Measurements from ENCODE around the gene HEY2. TPM values are rescaled to one million over a fixed set of nuclear protein-coding genes. Genes with fewer than 3 reads are reported as not detected.

HEY2 gene
- total RNA-seq, 1 experiment from 2014 or later: 6.6 TPM

DNA sequence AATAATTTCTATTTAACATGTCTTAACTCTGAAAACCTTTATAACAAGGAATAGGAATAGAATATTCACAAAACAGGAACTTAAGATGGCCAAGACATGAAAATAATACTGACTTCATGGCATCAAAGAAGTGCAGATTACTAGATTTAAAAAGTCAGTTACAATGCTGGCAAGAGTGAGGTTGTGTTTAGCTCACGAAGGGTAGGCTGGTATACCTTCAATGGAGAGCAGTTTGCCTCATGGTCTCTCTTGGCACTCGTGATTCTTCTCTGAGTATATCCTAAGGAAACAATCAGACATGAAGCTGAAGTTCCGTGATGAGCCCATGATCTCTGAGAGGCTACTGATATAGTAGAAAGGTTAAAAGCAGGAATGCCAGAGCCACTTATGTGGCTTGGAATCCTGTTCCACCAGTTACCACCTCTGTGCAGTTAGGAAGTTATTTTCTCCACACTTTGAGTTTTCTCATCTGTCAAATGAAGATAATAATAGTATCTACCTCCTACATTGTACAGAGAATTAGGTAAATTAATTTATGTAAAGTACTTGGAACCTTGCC lies 48.5 kb downstream of the HEY2 start:
- Histone ChIP-seq H2AK5ac (ENCODE audit: insufficient read length, low read length) (no peak overlapping the region), H2BK12ac (ENCODE audit: insufficient read length, low read depth, low read length) (no peak overlapping the region), H3K18ac (ENCODE audit: insufficient read length, low read depth, low read length) (no peak overlapping the region), H3K9ac (ENCODE audit: extremely low read depth, insufficient read length, low read length) (no peak overlapping the region), H3K4me1 (ENCODE audit: insufficient read depth, low read length) (peaks cover 3% of the 10 kb centered on the region; the same call in 1 of the 2 replicates), H4K8ac (replicated peaks; ENCODE audit: insufficient read length, low read depth, low read length) (no peak overlapping the region), H3K4ac (ENCODE audit: low read depth, low read length) (no peak overlapping the region), H3K79me1 (ENCODE audit: insufficient read depth, low read depth, low read length, poor library complexity, severe bottlenecking) (no peaks in the 10 kb centered on the region), H3K27ac (ENCODE audit: insufficient read length, low read depth, low read length) (no peak overlapping the region), H3K23me2 (ENCODE audit: insufficient read length, low read depth, low read length, poor library complexity, severe bottlenecking) (no peaks in the 10 kb centered on the region), H2BK15ac (ENCODE audit: low read depth, low read length) (no peak overlapping the region), H3K23ac (ENCODE audit: insufficient read length, low read depth, low read length) (no peak overlapping the region), H3K79me2 (ENCODE audit: insufficient read depth, low read length) (no peaks in the 10 kb centered on the region), H2BK120ac (ENCODE audit: low read depth, low read length, poor library complexity, severe bottlenecking) (no peak overlapping the region), H4K20me1 (ENCODE audit: control insufficient read depth, insufficient read depth, insufficient read length) (no peaks in the 10 kb centered on the region), H2AFZ (ENCODE audit: low read length) (no peak overlapping the region), H4K91ac (ENCODE audit: insufficient read length, low read depth, low read length) (no peak overlapping the region), H3K27me3 (ENCODE audit: insufficient read depth, low read length) (no peaks in the 10 kb centered on the region), H3K56ac (ENCODE audit: insufficient read length, low read depth, low read length) (no peak overlapping the region), H3K14ac (ENCODE audit: insufficient read depth, low read length) (no peak overlapping the region), H3K9me3 (ENCODE audit: control insufficient read depth, low read depth, low read length) (no peaks in the 10 kb centered on the region), H3K4me2 (ENCODE audit: insufficient read depth, insufficient read length, low read length) (no peak overlapping the region), H2BK20ac (ENCODE audit: low read depth, low read length, poor library complexity, severe bottlenecking) (no peak overlapping the region), H2BK5ac (ENCODE audit: insufficient read length, low read length) (no peak overlapping the region), H3T11ph (ENCODE audit: low read length) (no peak overlapping the region), H4K5ac (ENCODE audit: insufficient read length, low read depth, low read length) (no peak overlapping the region)
- Mint-ChIP-seq H3K9me3 (no peaks in the 10 kb centered on the region), H3K27me3 (ENCODE audit: low read depth) (no peaks in the 10 kb centered on the region), H3K4me3 (no peak overlapping the region), H3K36me3 (ENCODE audit: insufficient read depth in 1 of 3, low read depth in 3 of 3) (no peaks in the 10 kb centered on the region), H3K27ac (no peak overlapping the region), H3K4me1 (peaks cover 8 to 9% of the 10 kb centered on the region in 2 experiments)
- no CpG with 5 or more reads among the region's 3 CpGs for WGBS (ENCODE audit: extremely low coverage, insufficient read length, low lambda C conversion rate)
- DNase-seq: no peak
- TF ChIP-seq, protein P1, sequence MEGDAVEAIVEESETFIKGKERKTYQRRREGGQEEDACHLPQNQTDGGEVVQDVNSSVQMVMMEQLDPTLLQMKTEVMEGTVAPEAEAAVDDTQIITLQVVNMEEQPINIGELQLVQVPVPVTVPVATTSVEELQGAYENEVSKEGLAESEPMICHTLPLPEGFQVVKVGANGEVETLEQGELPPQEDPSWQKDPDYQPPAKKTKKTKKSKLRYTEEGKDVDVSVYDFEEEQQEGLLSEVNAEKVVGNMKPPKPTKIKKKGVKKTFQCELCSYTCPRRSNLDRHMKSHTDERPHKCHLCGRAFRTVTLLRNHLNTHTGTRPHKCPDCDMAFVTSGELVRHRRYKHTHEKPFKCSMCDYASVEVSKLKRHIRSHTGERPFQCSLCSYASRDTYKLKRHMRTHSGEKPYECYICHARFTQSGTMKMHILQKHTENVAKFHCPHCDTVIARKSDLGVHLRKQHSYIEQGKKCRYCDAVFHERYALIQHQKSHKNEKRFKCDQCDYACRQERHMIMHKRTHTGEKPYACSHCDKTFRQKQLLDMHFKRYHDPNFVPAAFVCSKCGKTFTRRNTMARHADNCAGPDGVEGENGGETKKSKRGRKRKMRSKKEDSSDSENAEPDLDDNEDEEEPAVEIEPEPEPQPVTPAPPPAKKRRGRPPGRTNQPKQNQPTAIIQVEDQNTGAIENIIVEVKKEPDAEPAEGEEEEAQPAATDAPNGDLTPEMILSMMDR (conservative IDR thresholded peaks at IDR 0.05): no peak

All from H9 (cell line).